HCT116 (cell line): ENCODE results near the gene DNAAF5. TPM values are rescaled to one million over a fixed set of nuclear protein-coding genes. Genes with fewer than 3 reads are reported as not detected.

Source experiments
- ATAC-seq: fragments of 200-7000 bp; cut with Tn5 transposase; 2 replicates; pipeline ENCODE4 v1.9.1; 2020; ENCODE audit warnings: mild to moderate bottlenecking, moderate library complexity
- BruUV-seq: library from RNA; stranded (reverse); fragments of 400-500 nt; replicated peaks from 2 replicates; lab custom pipeline; 2021; lab: Mats Ljungman, UMichigan
- CTCF ChIA-PET: fragments of 300-600 bp; sonication (Branson Sonifier 250); formaldehyde crosslinking; loops from one replicate; lab custom pipeline; 2021; ENCODE audit warnings: antibody characterized with exemption; lab: Charles Lee
- POLR2A ChIA-PET: fragments of 300-600, 350-600 bp; sonication (Branson Sonifier 250); formaldehyde crosslinking; loops from one replicate; lab custom pipeline; 2021; ENCODE audit warnings: antibody characterized with exemption; lab: Charles Lee
- RAD21 ChIA-PET, 2 experiments: fragments of 300-600 bp; sonication (Branson Sonifier 250); formaldehyde crosslinking; loops; one replicate each; lab custom pipeline; 2023; ENCODE audit warnings: low total read pairs in 2 of 2; ENCODE audit not compliant: uncharacterized antibody in 2 of 2, unreplicated experiment in 2 of 2, low non-redundant PET in 1 of 2; lab: Charles Lee
- DNase-seq: peaks from one replicate; pipeline ENCODE4 v3.0.0-alpha.2; 2010; ENCODE audit warnings: low read depth, low spot score
- H2AFZ ChIP-seq: fragments of 200-600 bp; shearing (Covaris generic), sonication (generic); 2 replicates; pipeline ENCODE4 v1.6.1; 2017; ENCODE audit warnings: low read depth, mixed run types, mixed read lengths, antibody characterized with exemption, low read length; ENCODE audit not compliant: poor library complexity, severe bottlenecking
- H3K27ac ChIP-seq: 2 replicates; pipeline ENCODE4 v1.5.1; 2012; ENCODE audit warnings: low read depth, low read length
- H3K27me3 ChIP-seq: fragments of 200-600 bp; sonication (generic); 2 replicates; pipeline ENCODE4 v1.6.1; 2016; ENCODE audit warnings: mixed run types, low read length, mixed read lengths; ENCODE audit not compliant: insufficient read depth
- H3K36me3 ChIP-seq, 2 experiments: fragments of 200-500 bp in 1 of 2; fragments of 200-600 bp in 1 of 2; sonication (Bioruptor generic) in 1 of 2; sonication (generic) in 1 of 2; 2 replicates each; pipeline versions ENCODE4 v1.5.1 to v1.6.1; 2014 to 2016; ENCODE audit warnings: low read length in 2 of 2, inconsistent platforms in 1 of 2, mixed read lengths in 1 of 2, mixed run types in 1 of 2; ENCODE audit not compliant: insufficient read depth in 2 of 2, control insufficient read depth in 1 of 2
- H3K4me1 ChIP-seq, 2 experiments: fragments of 200-600 bp in 1 of 2; sonication (generic) in 1 of 2; 2 replicates each; pipeline versions ENCODE4 v1.5.1 to v1.6.1; 2012 to 2017; ENCODE audit warnings: low read length in 2 of 2, inconsistent platforms in 1 of 2, mild to moderate bottlenecking in 1 of 2, mixed read lengths in 1 of 2, mixed run types in 1 of 2, moderate library complexity in 1 of 2; ENCODE audit not compliant: insufficient read depth in 2 of 2, control insufficient read depth in 1 of 2
- H3K4me2 ChIP-seq: fragments of 200-600 bp; sonication (generic); 2 replicates; pipeline ENCODE4 v1.6.1; 2017; ENCODE audit warnings: mixed run types, low read length, mixed read lengths
- H3K4me3 ChIP-seq, 2 experiments: fragments of 200-600 bp in 1 of 2; sonication (generic) in 1 of 2; replicated peaks in 1 of 2; 2 replicates each; pipeline ENCODE4 v1.5.1; 2011 to 2016; ENCODE audit warnings: low read length in 2 of 2, control low read depth in 1 of 2, low read depth in 1 of 2, mild to moderate bottlenecking in 1 of 2, mixed read lengths in 1 of 2, mixed run types in 1 of 2
- H3K79me2 ChIP-seq: fragments of 200-600 bp; sonication (generic); 2 replicates; pipeline ENCODE4 v1.6.1; 2017; ENCODE audit warnings: mild to moderate bottlenecking, mixed run types, low read length, moderate library complexity, mixed read lengths; ENCODE audit not compliant: insufficient read depth
- H3K9ac ChIP-seq: fragments of 200-600 bp; sonication (generic); 2 replicates; pipeline ENCODE4 v1.6.1; 2016; ENCODE audit warnings: low read length, mixed read lengths
- H3K9me2 ChIP-seq: fragments of 200-600 bp; sonication (generic), shearing (Covaris generic); 2 replicates; pipeline ENCODE4 v1.6.1; 2017; ENCODE audit warnings: mixed run types, mild to moderate bottlenecking, moderate library complexity; ENCODE audit not compliant: insufficient read depth
- H3K9me3 ChIP-seq, 2 experiments: fragments of 200-500 bp in 1 of 2; fragments of 200-600 bp in 1 of 2; sonication (Bioruptor generic) in 1 of 2; sonication (generic) in 1 of 2; 2 replicates each; pipeline ENCODE4 v1.6.1; 2014 to 2017; ENCODE audit warnings: low read length in 2 of 2, mixed read lengths in 2 of 2, inconsistent platforms in 1 of 2, low read depth in 1 of 2, mild to moderate bottlenecking in 1 of 2, mixed run types in 1 of 2, moderate library complexity in 1 of 2; ENCODE audit not compliant: control insufficient read depth in 1 of 2, insufficient read depth in 1 of 2
- H4K20me1 ChIP-seq: fragments of 200-600 bp; sonication (generic), shearing (Covaris generic); 2 replicates; pipeline ENCODE4 v1.6.1; 2017; ENCODE audit warnings: mixed run types, mild to moderate bottlenecking, moderate library complexity; ENCODE audit not compliant: insufficient read depth
- ATF3 ChIP-seq: IDR thresholded peaks from 2 replicates; pipeline ENCODE4 v1.6.1; 2012
- CBX3 ChIP-seq: IDR thresholded peaks from 2 replicates; pipeline ENCODE4 v1.6.1; 2012; ENCODE audit warnings: low read depth
- CEBPB ChIP-seq: IDR thresholded peaks from 2 replicates; pipeline ENCODE4 v1.6.1; 2012; ENCODE audit warnings: low read depth
- EGR1 ChIP-seq: IDR thresholded peaks from 2 replicates; pipeline ENCODE4 v1.6.1; 2012; ENCODE audit warnings: low read depth
- FOSL1 ChIP-seq: IDR thresholded peaks from 2 replicates; pipeline ENCODE4 v1.6.1; 2012; ENCODE audit warnings: low read depth
- JUND ChIP-seq: IDR thresholded peaks from 2 replicates; pipeline ENCODE4 v1.6.1; 2012
- POLR2A ChIP-seq: IDR thresholded peaks from 2 replicates; pipeline ENCODE4 v1.7.0; 2011; ENCODE audit warnings: borderline replicate concordance; ENCODE audit not compliant: insufficient read depth, insufficient read length; ENCODE audit errors: extremely low read depth
- POLR2AphosphoS5 ChIP-seq: IDR thresholded peaks from 2 replicates; pipeline ENCODE4 v1.6.1; 2011; ENCODE audit warnings: mild to moderate bottlenecking, low read depth, low read length, moderate library complexity
- SIN3A ChIP-seq: IDR thresholded peaks from 2 replicates; pipeline ENCODE4 v1.6.1; 2012; ENCODE audit warnings: low read depth
- SRF ChIP-seq: IDR thresholded peaks from 2 replicates; pipeline ENCODE4 v1.6.1; 2012; ENCODE audit warnings: low read depth
- TCF7L2 ChIP-seq: IDR thresholded peaks from 2 replicates; pipeline ENCODE4 v1.7.0; 2011; ENCODE audit warnings: borderline replicate concordance, inconsistent platforms; ENCODE audit not compliant: insufficient read depth, insufficient read length; ENCODE audit errors: extremely low read depth
- YY1 ChIP-seq: IDR thresholded peaks from 2 replicates; pipeline ENCODE4 v1.6.1; 2011; ENCODE audit warnings: low read length, low read depth, moderate library complexity, mild to moderate bottlenecking; ENCODE audit not compliant: insufficient replicate concordance; ENCODE audit errors: extremely low read depth
- ZBTB33 ChIP-seq: IDR thresholded peaks from 2 replicates; pipeline ENCODE4 v1.6.1; 2011; ENCODE audit warnings: mild to moderate bottlenecking, low read length, moderate library complexity; ENCODE audit not compliant: insufficient replicate concordance; ENCODE audit errors: extremely low read depth
- intact Hi-C: fragments of 100-400 bp; cut with micrococcal nuclease; formaldehyde crosslinking; loops from 2 replicates; pipeline ENCODE4 v1.10.0; 2022
- total RNA-seq: library from RNA; stranded (reverse); gene quantifications from one replicate; pipeline ENCODE4 v1.2.1, GENCODE V29; 2021; ENCODE audit not compliant: unreplicated experiment
- TF ChIP-seq, protein P1 (sequence below), 3 experiments: fragments of 200-600 bp in 1 of 3; sonication (generic) in 1 of 3; IDR thresholded peaks in 2 of 3; conservative IDR thresholded peaks in 1 of 3; 2 replicates each; pipeline ENCODE4 v1.5.1; 2012 to 2017; ENCODE audit warnings: low read depth in 2 of 3, low read length in 2 of 3, antibody characterized with exemption in 1 of 3, borderline replicate concordance in 1 of 3, control low read depth in 1 of 3, mild to moderate bottlenecking in 1 of 3, mixed read lengths in 1 of 3, mixed run types in 1 of 3, moderate library complexity in 1 of 3; ENCODE audit not compliant: insufficient read depth in 1 of 3

DNAAF5 gene
- total RNA-seq, 1 experiment from 2014 or later, result 69.4 TPM

- no peak for TF ChIP-seq YY1
Measured at GRCh38 chr7:711093-711921, 15.2 kb upstream of the DNAAF5 start (continued).

GRCh38 chr7:711922-712380 is 14.5 kb upstream of the DNAAF5 start:
- Histone ChIP-seq H3K4me3 (no peak overlapping the region), H2AFZ (no peak overlapping the region), H3K4me2 (no peak overlapping the region), H4K20me1 (no peaks in the 10 kb centered on the region), H3K27me3 (no peaks in the 10 kb centered on the region), H3K36me3 (no peaks in the 10 kb centered on the region; a peak in 1 of 4 replicates), H3K9me3 (no peaks in the 10 kb centered on the region), H3K9ac (no peak overlapping the region), H3K9me2 (no peaks in the 10 kb centered on the region), H3K4me1 (no peaks in the 10 kb centered on the region), H3K27ac (no peak overlapping the region), H3K79me2 (no peaks in the 10 kb centered on the region)
- CTCF ChIA-PET, result no interaction called here
- POLR2A ChIA-PET, result no interaction called here
- DNase-seq (no peak), ATAC-seq (no peak)
- TF ChIP-seq EGR1 (no peak), POLR2AphosphoS5 (no peak), TCF7L2 (no peak), CEBPB (no peak), CBX3 (no peak), SIN3A (no peak), YY1 (no peak), JUND (no peak), FOSL1 (no peak), POLR2A (no peak), SRF (no peak), ZBTB33 (no peak), ATF3 (no peak)
- TF ChIP-seq, protein P1, sequence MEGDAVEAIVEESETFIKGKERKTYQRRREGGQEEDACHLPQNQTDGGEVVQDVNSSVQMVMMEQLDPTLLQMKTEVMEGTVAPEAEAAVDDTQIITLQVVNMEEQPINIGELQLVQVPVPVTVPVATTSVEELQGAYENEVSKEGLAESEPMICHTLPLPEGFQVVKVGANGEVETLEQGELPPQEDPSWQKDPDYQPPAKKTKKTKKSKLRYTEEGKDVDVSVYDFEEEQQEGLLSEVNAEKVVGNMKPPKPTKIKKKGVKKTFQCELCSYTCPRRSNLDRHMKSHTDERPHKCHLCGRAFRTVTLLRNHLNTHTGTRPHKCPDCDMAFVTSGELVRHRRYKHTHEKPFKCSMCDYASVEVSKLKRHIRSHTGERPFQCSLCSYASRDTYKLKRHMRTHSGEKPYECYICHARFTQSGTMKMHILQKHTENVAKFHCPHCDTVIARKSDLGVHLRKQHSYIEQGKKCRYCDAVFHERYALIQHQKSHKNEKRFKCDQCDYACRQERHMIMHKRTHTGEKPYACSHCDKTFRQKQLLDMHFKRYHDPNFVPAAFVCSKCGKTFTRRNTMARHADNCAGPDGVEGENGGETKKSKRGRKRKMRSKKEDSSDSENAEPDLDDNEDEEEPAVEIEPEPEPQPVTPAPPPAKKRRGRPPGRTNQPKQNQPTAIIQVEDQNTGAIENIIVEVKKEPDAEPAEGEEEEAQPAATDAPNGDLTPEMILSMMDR (IDR thresholded peaks at IDR 0.05 in 2 of 3, conservative IDR thresholded peaks at IDR 0.05 in 1 of 3; ENCODE audit: borderline replicate concordance in 1 of 3, insufficient read depth in 1 of 3, low read depth in 2 of 3, low read length in 2 of 3), result no peak
- RAD21 ChIA-PET, result no interaction called here
- intact Hi-C loops, result no loop called here
- BruUV-seq, result no TSS peak
